ENCODE data around the gene MAPK11.
"Not testable (repeated sequence)": the region's sequence is repeated elsewhere in the genome, so short reads cannot be mapped to it uniquely, and the experiment has no call there.

Gene MAPK11

DNA sequence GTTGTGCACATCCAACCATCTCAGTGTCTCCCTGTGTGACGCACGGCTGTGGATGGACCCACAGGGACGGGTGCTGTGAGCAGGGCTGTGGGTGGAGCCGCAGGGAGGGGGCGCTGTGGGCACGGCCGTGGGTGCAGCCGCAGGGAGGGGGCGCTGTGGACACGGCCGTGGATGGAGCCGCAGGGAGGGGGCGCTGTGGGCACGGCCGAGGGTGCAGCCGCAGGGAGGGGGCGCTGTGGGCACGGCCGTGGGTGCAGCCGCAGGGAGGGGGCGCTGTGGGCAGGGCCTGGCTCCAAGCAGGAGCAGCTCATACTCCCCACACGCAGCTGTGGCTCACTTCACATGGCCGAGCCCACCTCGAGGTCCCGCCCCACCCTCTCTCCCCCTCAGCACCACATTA lies 6.0 kb upstream of the MAPK11 start:
- no peak for DNase-seq (ENCODE audit: low read depth in 3 of 3)

DNA sequence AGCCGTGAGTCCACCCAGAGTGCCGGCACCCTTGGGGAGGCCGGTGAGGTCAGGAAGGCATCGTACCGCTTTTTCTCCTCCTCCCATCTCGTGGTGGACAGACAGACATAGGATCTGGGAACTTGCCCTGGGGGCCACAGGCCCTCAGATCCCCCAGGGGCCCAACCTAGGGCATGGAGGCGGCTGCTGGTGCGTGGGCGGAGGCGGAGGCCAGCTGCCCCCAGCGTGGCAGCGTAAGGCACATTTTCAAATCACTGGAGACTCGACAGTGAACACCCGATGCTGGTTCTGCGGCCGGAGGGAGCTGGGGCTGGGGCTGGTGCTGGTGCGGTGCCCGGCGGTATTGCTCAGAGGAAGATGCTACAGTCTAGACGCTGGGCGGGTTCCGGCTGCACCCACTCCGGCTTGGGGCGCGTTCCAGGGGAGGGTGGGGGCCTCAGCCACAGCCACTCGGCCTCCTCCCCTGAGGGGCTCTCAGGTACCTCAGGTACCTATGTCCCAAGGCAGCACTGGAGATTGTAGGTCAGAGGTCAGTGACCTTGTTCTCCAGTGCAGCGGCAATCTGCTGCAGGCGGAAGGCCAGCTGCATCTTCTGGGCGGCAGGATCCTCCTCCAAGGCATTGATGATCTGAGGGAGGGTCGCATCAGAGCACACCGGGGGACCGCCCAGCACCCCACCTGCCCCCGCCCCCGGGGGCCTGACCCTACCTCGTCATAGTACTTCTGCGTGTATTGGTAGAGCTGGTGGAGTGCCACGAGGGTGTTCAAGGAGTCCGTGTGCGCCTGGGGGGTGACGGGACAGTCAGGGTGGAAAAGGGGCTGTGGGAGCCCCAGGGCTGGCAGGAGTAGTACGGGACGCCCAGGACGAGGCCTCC lies 5.2 kb upstream of the MAPK11 start:
- no peak for DNase-seq (ENCODE audit: low read depth in 3 of 3)

DNA sequence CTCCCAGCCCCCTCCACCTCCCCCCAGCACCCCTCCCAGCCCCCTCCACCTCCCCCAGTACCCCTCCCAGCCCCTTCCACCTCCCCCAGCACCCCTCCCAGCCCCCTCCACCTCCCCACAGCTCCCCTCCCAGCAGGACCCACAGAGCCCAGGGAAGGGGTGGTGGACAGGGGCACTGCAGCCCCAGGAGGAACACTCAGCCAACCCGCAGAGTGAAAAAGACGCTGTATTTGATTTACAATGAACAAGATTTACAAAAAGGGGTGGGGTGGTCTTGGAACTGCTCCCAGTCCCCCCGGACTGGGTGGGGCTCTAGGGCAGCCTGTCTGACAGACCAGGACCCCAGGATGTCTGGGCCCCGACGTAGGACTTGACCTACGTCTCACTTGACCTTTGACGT lies 4.6 kb upstream of the MAPK11 start:
- no peak for DNase-seq (ENCODE audit: low read depth in 3 of 3)

GRCh38 chr22:50274311-50274710 lies 4.1 kb upstream of the MAPK11 start:
- DNase-seq (ENCODE audit: low read depth in 3 of 3), result no peak

DNA sequence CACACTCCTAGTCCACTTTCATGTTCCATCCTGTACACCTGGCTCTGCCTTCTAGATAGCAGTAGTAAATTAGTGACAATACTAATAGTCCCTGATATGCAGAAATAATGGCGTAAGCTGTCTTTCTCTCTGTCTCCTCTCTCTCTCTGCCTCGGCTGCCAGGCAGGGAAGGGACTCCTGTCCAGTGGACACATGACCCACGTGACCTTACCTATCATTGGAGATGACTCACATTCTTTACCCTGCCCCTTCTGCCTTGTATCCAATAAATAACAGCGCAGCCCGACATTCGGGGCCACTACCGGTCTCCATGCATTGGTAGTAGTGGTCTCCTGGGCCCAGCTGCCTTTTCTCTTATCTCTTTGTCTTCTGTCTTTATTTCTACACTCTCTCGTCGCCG lies 3.6 kb upstream of the MAPK11 start:
- DNase-seq (ENCODE audit: low read depth in 3 of 3), result not testable (repeated sequence)

DNA sequence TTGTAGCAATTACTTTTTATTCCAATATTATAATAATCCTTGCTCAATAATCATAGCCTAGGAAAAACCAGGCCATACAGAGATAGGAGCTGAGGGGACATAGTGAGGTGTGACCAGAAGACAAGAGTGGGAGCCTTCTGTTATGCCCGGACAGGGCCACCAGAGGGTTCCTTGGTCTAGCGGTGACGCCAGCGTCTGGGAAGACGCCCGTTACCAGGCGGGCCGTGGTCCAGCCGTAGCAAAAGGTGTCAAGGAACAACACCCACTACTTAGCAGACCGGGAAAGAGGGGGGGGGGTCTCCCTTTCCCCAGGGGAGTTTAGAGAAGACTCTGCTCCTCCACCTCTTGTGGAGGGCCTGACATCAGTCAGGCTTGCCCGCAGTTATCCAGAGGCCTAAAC lies 3.2 kb upstream of the MAPK11 start:
- DNase-seq (ENCODE audit: low read depth in 3 of 3), result not testable (repeated sequence)

GRCh38 chr22:50272044-50272802 lies 2.0 kb upstream of the MAPK11 start:
- no peak for DNase-seq (ENCODE audit: low read depth in 3 of 3)

DNA sequence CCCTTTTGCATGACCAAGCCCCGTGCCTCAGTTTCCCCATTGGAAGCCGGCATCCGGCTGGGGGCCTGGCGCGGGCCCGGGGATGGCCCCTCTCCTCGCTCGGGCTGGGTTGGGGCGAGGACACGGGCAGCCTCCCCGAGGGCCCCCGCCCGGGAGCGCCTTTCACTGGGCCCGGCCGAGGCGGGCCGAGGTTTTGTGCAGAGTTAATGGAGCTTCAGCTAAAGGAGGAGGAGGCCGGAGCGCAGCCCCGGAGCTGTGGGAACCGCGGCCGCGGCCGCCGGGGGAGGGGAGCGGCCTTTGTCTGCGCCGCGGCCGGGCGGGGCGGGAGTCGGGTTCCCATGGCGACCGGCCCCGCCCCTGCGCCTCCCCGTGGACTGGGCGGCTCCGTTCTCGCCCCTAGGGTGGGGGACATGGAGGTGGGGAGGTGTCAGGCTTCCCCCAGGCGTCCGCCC lies 1.4 kb upstream of the MAPK11 start:
- peak in 2 of 3 experiments; percentile 44 to 47 for DNase-seq (ENCODE audit: low read depth in 3 of 3)

DNA sequence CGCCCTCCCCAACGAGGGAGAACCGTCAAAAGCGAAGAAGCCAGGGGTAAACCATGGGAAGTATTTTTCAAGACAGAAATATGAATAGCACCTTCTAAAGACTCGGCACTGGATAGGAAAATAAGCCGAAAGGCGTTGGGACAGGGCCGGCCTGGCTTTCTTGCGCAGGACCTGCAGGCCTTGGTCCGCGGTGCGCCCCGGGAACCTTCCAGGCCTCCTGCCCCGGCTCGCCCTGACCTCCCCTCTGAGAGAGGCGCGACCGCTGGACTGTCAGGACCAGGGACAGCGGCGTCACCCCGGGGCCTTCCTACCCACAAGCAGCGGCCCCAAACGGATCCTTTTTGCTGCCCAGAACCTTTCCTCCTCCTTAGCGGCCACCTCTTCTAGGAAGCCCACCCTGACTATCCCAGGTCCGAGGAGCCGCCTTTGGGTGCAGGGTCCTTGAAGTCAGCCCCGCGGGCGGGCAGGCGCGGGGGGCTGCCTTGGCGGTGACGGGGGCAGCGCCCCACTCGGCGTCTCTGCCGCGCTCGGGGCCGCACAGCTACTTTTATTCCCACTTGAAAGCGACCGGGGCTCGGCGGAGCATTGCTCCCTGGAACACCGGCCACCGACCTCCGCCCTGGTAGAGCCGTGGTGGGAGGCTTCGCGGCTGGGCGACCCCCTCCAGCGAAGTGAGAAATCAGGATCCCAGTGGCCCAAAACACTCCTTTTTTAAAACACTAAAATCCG lies 650 bp upstream of the MAPK11 start:
- DNase-seq (ENCODE audit: low read depth in 3 of 3), result peak; percentile 34 to 48 (median 45)

- no peak for DNase-seq (ENCODE audit: low read depth in 3 of 3)
Measured at GRCh38 chr22:50269573-50269969, 609 bp downstream of the MAPK11 start.

DNA sequence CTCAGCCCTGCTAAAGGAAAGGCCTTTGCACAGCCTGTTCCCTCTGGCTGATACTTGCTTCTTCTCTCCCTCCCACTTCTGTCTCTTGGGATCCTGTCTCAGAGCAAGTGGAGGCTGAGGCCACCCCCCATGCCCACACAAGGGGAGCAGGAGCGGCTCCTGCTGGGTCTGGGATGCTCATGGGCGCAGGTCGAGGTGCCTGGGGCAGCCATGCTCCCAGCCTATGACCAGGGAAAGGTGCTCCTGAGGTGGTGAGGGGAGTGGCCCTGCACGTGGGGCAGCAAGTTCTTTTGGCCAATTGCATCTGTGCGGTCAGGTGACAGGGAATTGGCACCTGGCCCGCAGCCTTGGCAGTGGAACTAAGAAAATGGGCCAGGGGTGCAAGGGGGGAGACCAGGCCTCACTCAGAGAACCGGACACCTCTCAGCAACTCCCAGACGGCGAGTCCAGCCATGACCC lies 1.5 kb downstream of the MAPK11 start:
- no peak for DNase-seq (ENCODE audit: low read depth in 3 of 3)

- DNase-seq (ENCODE audit: low read depth in 3 of 3), result peak in 2 of 3 experiments; percentile 27 to 39
Measured at GRCh38 chr22:50267591-50268390, 2.4 kb downstream of the MAPK11 start.

- DNase-seq (ENCODE audit: low read depth in 3 of 3), result no peak
Measured at GRCh38 chr22:50266994-50267393, 3.2 kb downstream of the MAPK11 start.

DNA sequence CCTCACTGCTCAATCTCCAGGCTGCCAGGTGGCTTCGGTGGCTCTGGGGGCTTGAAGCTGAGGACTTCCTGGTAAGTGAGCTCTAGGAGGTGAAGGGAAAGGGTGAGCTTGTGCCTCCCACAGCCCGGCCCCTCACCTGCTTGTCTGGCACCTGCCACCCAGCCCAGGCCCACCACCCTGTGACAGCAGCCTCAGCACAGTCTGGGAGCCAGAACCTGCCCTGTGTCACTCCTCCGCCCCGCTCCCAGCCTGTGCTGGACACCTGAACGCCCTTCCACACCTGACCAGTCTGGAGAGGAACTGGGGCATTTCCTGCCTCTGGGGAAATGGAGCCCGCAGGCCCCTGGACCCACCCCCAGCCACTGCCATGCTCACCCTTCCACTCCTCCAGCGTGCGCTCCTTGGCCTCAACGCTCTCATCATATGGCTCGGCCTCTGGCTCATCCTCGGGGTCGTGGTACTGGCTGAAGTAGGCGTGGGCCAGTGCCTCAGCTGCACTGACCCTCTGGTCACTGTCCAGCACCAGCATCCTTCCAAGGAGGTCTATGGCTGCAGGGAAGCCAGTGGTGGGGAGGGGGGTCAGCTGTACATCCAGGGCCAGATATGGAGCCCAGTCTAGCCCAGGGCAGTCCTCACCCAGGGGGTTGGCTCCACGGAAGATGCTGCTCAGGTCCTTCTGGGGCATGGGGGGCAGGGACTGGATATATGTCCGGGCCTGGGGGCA lies 5.1 kb downstream of the MAPK11 start:
- no peak for DNase-seq (ENCODE audit: low read depth in 3 of 3)

- no peak for DNase-seq (ENCODE audit: low read depth in 3 of 3)
Measured at GRCh38 chr22:50264104-50264745, 6.0 kb downstream of the MAPK11 start.

DNA sequence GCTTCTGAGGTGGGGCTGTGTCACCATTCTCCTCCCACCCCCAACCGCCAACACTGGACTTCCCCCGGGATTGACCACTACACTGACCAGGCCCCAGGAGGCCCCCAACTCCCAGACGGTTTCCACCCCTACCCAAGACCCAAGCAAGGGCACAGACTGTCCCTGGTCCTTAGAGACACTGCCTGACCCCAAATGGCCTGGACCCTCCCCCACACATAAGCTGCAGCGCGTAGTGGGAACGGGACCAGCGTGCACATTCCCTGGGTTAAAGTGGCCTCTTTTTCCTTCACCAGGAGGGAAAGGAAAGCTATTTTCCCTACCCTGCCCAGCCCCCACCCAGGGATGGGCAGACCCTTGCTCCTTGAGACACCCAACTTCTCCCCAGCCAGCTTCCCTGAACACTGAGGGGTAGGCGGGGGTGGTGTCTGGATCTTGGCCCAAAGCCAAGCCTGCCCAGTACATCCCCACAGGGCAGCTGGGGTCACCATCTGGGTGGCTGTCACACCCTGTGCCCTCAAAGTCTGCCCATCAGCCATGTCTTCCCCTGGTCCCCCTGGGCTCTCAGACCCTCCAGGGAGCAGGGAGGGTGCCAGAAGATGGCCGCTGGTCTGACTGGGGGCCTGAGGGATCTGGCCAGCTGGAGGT lies 7.1 kb downstream of the MAPK11 start:
- no peak for DNase-seq (ENCODE audit: low read depth in 3 of 3)

DNA sequence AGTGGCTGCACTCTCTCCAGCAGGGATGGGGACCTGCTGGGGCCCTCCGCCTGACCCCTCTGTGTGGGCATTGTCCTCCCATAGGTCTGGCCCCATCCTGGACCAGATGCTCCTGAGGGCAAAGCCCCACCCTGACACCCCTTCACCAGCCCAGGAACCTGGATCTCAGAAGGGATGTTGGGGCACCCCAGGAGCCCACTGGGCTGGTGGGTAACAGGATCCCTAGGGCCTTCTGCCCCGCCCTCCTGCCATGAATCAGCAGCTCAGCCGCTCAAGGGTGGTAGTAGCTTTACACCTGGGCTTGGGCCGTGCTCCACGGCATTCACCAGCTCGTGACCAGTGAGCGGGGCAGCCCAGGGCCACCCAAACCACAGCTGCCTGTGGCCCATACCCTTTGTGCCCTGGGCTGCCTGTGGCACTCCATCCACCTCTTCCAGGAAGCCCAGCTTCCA lies 7.7 kb downstream of the MAPK11 start:
- DNase-seq (ENCODE audit: low read depth in 3 of 3), result no peak

GRCh38 chr22:50261615-50262459 lies 8.3 kb downstream of the MAPK11 start, which contains the start of gene MAPK12:
MAPK12 (minus strand) TSS chr22:50261683; CDS start chr22:50261509, 174 bp downstream.
- DNase-seq (ENCODE audit: low read depth in 3 of 3), result no peak

All from stimulated activated CD4-positive, alpha-beta T cell treated with anti-CD3 and anti-CD28 coated beads, TNF-alpha, amount 100 ng/mL, for 4 hours (primary cell).